Activated T-helper 1 cell treated with Interleukin-2 at 50 U/mL for 16 hours (primary cell): ENCODE measurements around the gene OGFOD3.
"Not testable (repeated sequence)": the region's sequence is repeated elsewhere in the genome, so short reads cannot be mapped to it uniquely, and the experiment has no call there.

Source experiments
- DNase-seq: peaks from one replicate; pipeline ENCODE4 v3.0.0-alpha.2; 2020; ENCODE audit warnings: low read depth

Gene OGFOD3, protein sequence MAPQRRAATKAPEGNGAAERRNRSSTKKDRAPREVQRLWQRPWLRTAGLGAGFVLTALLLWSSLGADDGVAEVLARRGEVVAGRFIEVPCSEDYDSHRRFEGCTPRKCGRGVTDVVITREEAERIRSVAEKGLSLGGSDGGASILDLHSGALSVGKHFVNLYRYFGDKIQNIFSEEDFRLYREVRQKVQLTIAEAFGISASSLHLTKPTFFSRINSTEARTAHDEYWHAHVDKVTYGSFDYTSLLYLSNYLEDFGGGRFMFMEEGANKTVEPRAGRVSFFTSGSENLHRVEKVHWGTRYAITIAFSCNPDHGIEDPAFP

DNA sequence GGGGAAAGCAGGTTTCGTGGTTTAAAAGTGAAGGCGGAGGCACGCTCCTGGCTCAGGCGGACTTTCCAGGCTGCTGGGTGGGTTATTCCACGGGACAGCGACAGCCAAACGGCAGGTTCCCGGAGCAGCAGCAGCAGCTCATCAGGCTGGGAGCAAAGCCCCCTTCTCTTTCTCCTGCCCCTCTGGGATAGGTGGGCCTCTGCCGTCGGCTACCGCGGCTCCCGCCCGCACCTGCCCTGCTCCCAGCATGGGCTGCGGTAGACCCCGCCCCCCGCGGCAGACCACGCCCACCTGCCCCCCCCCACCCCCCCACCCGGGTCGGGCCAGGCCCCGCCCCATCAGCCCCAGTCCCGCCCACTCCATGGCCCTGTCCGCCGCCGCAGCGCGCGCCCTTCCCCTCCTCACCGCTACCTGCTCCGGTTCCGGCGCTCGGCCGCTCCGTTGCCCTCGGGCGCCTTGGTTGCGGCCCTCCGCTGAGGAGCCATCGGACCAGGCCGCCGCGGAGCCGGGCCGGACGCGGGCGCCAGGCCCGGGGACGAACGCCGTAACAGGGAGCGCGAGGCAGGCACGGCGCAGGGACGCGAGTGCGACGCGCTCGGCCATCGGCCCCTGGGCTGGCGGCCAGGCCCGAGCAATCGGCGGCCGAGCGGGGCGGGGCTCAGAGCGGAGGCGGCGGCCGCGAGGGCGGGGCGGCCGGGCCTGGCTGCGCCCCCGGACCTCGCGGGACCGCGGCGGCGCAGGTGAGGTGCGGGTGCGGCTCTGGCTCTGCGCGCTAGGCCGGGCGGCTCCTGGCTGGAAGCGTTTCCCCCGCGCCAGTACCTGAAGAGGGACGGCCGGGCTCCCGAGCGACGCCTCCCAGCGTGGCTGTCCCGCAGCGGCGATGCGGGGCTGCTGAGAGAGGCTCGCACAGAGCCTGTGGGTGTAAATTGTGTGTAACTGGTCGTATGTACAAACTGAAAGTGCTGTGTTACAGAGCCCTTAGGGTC lies at the start of gene OGFOD3, which contains the start of gene HEXD:
OGFOD3 (minus strand) TSS at position 586 of the 986 bp plus-strand sequence; CDS start at position 485, 101 bp downstream.
HEXD (plus strand) TSS at position 347 of the 986 bp plus-strand sequence. CDS start 1,453 bp downstream, outside the sequence.
- peak; percentile 81 for DNase-seq

DNA sequence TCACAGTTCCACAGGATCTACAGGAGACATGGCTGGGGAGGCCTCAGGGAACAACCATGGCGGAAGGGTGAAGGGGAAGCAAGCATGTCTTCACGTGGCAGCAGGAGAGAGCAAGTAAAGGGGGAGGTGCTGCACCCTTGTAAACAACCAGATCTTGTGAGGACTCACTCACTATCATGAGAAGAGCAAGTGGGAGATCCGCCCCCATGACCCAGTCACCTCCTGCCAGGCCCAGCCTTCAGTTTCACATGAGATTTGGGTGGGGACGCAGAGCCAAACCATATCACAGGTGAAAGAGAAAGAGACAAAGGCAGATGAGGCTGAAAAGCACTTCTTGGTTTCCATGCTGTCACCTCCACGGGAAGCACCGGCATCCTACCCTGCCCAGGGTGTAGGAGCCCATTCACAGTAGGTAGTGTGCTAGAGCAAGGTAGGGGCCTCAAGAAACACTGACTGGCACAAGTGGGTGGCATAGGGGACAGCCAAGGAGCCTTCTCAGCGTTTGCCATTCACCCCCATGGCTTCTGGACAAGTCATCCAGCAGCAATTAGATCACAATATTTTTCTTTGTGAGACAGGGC lies 46.7 kb upstream of the OGFOD3 start:
- no peak for DNase-seq

DNA sequence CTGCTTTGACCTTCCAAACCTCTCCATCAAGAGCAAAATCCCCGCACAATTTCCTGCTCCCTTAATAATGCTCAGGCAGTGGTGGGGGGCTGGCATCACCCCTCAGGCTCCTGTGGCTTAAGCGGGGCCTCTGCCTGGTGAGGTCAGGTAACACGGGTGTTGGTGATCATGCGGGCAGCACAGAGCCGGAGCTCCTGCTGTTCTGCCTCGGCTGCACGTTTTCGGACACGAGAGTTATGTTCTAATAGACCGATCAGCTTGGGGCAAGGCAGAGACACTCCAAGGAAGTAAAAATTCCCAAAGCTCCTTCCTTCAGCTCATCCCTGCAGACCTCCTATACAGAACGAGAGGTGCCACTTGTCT lies 46.2 kb upstream of the OGFOD3 start:
- no peak for DNase-seq

DNA sequence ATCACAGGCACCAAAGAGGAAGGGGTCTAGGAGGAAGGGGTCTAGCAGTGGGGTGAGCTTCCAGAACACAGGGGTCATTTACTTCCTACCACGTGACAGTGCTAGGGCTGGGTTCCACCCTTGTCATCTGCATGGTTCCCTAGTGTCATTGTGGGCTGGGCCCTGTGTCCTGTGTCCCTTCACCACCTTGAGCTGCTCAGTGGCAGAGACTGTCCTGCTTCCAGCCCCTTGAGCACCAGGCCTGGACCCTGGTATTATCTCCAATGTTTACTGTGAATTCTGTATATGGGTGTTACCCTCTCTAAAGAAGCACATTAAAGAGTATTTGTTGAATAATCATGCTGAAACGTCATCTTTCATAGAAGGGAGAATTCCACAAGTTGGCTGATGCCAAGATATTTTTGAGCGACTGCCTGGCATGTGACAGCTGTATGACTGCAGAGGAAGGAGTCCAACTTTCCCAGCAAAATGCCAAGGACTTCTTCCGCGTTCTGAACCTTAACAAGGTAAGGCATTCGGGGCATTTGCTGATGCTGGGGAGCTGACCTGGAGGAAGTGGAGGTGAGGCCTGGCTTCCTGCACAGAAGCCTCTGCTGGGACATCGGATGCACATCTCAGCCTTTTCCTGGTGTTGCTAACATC lies 45.7 kb upstream of the OGFOD3 start:
- DNase-seq: no peak

DNA sequence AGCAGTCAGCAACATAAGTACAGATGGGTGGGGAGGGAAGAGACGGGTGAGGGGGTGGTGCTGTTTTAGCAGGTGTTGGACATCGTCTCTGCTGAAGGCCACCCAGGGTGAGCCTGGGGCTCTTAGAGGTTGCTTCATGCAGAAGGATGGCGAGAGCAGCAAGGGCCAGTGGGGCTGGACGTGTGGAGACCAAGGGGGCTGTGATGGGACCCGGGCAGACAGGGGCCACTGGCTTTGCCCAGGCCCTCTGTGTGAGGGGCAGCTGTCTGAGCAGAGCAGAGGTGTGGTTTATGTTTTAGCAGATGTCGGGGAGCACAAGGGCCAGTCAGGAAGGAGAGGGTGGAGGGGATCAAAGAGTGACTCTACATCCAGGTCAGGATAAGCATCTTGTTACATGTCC lies 45.0 kb upstream of the OGFOD3 start:
- DNase-seq: no peak

DNA sequence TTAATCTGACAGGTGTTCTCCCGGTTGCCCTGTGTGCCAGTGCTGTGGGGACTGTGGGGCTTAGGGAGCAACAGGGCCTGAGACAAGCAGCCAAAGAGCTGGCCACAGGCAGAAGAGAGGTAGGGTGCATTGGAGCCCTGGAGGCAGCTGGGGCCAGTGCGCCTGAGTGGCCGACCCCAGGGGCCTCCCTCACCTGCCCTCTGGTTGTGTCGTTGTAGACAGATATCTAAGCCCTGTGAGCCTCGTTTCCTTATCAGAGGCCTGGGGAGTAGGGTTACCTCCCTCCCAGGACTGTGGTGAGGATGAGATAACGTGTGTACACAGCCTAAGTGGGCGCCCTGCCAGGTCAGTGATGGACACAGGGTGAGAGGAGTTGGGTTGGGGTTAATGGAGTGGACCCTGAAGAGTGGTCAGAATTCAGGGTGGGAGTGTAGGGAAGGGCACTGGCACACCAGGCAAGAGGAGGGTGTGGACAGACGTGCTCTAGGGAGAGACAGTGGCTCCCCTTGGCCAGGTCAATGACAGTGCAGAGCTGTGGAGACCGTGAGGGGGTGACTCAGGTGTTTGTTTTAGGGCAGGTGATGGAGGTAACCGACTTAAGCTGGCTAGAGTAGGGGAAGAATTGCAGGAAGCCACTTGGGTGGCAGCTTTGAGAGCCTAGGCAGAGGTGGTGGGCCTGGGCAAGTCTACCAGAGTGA lies 43.6 kb upstream of the OGFOD3 start:
- DNase-seq: no peak

DNA sequence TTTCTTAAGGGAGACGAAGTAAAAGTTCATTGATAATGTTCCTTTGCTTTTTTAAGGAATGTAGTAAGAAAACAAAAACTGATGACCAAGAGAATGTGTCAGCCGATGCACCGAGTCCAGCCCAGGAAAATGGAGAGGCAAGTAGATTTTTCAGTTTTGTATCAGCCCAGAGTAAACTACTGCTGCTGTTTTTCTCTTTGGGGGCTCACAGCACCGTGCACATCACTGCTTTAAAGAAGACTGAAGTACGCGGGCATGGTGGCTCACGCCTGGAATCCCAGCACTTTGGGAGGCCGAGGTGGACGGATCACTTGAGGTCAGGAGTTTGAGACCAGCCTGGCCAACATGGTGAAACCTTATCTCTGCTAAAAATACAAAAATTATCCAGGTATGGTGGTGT lies 41.5 kb upstream of the OGFOD3 start:
- DNase-seq: not testable (repeated sequence)

DNA sequence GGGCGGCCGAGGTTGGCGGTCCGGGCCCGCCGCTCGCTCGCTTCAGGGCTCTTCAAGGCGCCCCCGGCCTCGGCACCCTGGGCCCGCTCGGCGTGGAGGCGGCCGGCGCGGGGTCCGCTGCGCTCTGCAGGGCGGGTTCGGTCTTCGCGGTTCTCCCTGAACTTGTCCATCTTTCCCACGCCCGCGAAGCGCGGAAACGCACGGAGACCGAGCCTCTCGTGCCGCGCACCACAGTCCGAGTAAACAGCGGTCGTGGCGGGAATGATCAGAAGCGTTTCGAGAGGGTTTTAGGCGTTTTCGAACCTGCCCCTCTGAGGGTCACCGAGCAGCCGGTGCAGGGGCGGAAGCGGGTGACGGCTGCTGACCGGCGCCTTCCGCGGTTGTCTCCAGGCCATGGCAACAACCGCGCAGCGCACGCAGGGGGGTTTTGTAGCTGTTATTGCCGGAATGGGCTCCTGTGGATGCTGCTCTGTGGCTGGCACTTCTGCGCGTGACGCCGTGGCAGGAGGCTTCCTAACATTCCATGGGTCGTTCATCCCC lies 40.6 kb upstream of the OGFOD3 start:
- no peak for DNase-seq

DNA sequence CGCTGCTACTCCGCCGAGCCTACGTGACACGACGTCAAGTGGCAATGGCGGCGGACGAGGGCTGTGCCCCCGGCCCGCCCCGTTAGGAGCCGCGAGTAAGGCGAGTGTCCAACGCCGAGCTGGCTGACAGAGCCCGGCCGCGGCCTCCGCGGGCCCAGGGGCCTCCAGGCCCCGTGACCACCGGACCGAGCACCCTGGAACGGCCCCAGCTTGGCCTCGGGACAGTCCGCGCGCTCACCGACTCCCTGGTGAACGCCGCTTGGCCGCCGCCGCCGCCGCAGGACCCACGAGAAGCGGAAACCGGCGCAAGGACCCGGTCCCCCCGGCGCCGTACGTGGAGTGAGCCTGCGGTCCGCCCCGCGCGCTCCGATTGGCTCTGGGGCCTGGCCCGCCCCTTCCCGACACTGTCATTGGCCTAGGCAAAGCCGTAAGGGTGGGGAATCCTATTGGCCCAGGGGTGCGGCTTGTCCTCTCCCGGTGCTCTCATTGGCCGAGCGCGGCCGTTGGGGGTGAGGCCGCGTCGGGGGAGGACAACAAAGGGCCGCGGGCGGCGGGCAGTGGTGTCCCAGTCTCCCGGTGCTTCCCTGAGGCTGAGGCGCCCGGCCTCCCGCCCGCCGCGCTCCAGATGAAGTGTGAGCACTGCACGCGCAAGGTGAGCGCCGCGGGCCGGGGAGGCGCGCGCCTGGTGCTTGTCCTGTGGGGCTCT lies 39.9 kb upstream of the OGFOD3 start, which contains the start of gene NARF:
NARF (plus strand) TSS at position 563 of the 706 bp plus-strand sequence; CDS start at position 626, 63 bp downstream.
- DNase-seq: peak; percentile 96

DNA sequence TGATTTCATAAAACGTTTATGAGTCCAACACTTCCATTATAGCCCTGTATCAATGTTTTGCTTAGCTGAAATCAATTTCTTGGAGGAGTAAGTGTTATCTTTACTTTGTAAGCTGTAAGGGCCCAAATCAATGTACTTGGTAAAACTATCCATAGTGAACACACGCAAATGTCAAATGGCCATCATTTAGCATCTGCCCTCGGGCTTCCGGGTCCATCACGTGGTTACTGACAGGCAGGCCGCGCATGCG lies 39.5 kb upstream of the OGFOD3 start:
- no peak for DNase-seq

DNA sequence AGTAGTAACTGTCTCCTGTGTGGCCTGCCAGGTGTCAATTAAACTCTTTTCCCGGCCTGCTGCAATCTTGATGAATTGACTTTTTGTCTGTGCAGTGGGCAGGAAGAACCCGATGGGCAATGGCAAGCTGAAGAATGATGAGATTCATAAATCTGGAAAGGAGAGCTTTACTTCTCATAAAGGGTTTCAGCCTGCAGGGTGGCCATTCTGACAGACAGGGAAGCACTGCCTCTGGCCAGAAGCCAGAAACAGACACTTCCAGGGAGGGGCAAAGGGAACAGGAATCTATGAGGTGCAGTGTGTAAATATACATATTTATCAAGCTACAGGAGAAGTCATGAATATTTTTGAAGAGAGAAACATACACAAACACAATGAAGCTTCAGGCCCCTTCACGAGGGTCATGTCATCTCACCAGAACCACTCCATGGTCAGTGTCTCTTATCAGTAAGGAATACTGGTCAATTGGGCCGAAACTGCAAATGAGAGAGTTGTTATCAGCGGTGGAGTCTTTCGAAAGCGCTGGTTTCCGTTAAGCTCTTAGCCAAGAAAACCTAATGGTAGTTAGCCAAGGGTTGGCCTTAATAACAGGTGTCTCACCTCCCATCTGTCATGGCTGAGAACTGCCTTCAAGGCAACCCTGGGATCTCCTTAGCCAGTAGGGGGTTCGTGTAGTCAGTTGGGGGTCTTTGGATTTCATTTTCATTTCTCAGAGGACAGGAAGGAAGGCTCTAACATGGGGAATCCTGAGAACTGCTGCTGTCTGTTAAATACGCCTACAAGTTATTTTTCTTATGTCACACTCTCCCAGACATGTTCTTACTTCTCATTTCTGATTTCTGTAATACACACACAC lies 38.9 kb upstream of the OGFOD3 start:
- no peak for DNase-seq

DNA sequence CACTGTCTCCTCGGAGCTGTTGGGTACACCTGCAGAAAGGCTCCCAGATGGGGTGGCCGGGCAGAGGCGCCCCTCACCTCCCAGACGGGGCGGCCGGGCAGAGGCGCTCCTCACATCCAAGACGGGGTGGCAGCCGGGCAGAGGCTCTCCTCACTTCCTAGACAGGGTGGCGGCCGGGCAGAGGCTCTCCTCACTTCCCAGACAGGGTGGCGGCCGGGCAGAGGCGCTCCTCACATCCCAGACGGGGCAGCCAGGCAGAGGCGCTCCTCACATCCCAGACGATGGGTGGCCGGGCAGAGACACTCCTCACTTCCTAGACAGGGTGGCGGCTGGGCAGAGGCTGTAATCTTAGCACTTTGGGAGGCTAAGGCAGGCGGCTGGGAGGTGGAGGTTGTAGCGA lies 35.3 kb upstream of the OGFOD3 start:
- not testable (repeated sequence) for DNase-seq

DNA sequence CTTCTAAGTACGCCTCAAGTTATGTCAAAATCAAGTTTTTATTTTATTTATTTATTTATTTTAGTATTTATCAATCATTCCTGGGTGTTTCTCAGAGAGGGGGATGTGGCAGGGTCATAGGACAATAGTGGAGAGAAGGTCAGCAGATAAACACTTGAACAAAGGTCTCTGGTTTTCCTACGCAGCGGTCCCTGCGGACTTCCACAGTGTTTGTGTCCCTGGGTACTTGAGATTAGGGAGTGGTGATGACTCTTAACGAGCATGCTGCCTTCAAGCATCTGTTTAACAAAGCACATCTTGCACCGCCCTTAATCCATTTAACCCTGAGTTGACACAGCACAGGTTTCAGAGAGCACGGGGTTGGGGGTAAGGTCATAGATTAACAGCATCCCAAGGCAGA lies 34.8 kb upstream of the OGFOD3 start:
- DNase-seq: not testable (repeated sequence)

DNA sequence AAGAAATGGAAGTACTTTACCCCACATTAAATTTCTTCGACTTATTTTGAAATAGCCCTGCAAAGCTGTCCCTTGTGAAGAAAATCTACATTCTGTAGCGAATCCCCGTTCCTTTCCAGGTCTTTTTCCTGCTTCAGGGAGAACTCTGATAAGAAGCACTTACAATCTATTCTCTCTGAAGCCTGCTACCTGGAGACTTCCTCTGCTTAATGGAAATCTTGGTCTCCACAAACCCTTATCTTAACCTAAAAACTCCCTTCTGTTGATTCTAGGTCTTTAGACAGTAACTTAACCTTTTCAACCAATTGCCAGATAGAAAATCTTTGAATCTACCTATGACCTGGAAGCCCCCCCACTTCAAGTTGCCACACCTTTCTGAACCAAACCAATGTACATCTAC lies 33.8 kb upstream of the OGFOD3 start:
- no peak for DNase-seq

DNA sequence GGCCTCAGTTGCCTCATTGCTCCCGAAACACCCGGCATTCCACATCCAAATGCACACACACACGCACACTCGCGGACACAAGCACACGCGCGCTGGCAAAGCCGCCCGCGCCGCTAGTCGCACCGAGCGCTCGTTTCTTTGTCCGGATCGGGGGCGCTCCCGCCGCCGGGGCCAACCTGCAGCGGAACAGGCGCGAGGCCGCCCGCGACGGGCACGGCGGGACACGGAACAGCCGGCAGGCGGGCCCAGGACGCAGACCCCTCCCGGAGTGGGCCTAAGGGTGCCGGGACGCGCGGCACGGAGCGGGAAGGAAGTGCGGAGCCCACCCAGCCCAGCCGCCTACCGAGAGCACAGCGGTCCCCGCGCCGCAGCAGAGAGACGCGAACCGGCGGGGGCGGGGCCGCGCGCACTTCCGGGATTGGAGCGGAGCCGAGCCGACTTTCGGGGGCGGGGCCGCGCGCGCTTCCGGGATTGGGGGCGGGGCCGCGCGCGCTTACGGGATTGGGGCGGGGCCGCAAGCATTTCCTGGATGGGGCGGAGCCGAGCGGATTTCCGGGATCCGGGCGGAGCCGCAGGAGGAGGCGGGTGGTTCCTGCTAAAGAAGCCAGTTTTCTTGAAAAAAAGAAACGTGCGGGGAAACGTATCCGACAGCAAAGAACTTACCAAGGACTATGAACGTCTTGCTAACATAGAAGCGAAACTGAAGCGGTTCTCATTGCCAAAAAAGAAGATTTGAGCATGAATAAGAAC lies 32.1 kb upstream of the OGFOD3 start, which contains the start of gene CYBC1:
CYBC1 (minus strand) TSS at position 396 of the 750 bp plus-strand sequence. CDS start 1,498 bp downstream, outside the sequence.
- DNase-seq: peak; percentile 92

DNA sequence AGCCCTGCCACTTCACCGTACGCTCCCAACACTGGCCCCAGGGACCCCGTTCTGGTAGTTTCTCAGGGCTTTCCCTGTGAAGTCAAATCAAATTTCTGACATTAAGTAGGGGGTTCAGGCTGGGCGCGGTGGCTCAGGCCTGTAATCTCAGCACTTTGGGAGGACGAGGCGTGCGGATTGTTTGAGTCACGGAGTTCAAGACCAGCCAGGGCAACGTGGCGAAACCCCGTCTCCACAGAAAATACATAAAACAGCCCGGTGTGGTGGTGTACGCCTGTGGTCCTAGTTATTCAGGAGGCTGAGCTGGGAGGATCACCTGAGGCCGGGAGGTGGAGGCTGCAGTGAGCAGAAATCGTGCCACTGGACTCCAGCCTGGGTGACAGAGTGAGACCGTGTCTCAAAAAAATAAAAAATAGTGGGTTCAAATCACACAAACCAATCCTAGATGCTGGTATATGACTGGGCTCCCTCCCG lies 31.5 kb upstream of the OGFOD3 start:
- DNase-seq: no peak

DNA sequence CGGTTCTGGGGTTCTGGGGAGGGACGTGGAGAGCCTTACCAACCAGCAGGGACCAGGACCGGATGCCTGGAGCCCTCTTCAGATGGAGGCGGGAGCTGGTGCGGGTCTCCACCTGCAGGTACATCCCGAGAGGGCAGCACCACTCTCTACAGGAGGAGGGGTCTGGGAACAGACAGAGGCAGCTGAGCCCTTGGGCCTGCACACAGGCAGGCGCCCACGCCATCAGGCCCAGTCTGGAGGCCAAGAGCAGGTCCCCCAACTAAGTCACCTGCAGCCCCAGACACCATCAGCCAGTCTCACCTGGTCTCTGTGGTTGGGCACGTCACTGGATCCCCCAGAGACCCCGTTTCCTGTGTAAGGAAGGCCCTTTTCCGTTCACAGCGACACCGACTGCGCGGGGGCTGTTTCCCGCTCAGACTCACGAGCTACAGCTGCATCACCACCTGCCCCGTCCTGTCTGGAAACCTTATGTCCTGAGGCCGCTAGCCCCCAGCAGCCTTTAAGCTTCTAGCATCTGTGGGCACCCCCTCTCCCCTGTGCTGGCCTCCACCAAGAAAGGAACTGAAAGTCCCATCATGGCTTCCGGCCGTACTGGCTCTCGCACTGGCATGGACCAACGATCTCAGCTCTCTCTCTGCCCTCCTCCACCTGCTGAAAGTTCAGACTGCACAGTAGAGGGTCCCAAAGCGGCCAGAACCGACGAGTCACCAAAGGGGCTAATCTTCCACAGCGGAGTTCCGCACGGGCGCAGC lies 30.9 kb upstream of the OGFOD3 start:
- DNase-seq: peak; percentile 56

DNA sequence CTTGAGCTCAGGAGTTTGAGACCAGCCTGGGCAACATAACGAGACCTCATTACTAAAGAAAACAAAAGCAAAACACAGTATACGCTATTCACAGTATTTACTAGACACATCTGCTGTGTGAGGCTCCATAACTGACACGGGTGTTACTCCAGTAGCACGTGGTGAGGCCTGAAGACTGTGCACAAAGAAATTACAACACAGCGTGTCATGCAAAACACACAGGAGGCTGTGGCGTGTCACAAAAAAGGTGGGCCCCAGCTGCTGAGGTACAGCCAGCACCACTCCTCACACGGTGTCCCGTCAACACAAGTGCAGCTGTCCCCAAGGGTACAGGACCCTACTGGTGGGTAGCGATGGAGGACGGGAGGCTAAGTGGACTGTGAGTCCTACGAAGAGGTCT lies 29.5 kb upstream of the OGFOD3 start:
- no peak for DNase-seq
